ENCODE results near the gene RHPN2. TPM values are rescaled to one million over a fixed set of nuclear protein-coding genes. Genes with fewer than 3 reads are reported as not detected.

The RHPN2 gene
- total and polyA plus RNA-seq, 5 donors: 1.6 to 3.1 (median 1.8) TPM

Other genes starting within 250 kb of the RHPN2 start
- gene SLC7A9, start 195.1 kb downstream of the RHPN2 start, total RNA-seq: under 1 TPM in 1 of 4 donors, not detected in 3; 0.18 TPM
- gene SLC7A9, start 195.1 kb downstream of the RHPN2 start, polyA plus RNA-seq: 0.18 TPM
- gene CEP89, start 92.9 kb downstream of the RHPN2 start, total RNA-seq: 10 to 100 TPM in 1 of 4 donors, 1 to 10 TPM in 3; 9.2 to 11.3 (median 9.3) TPM
- gene CEP89, start 92.9 kb downstream of the RHPN2 start, polyA plus RNA-seq: 5.6 TPM
- under 1 TPM in 3 of 4 donors, not detected in 1; 0.66 to 0.97 (median 0.79) TPM for gene FAAP24, start 92.6 kb downstream of the RHPN2 start, total RNA-seq
- gene FAAP24, start 92.6 kb downstream of the RHPN2 start, polyA plus RNA-seq: 0.72 TPM
- gene GPATCH1, start 16.3 kb upstream of the RHPN2 start, total RNA-seq: 1 to 10 TPM; 4.2 to 7.2 (median 6.3) TPM
- gene GPATCH1, start 16.3 kb upstream of the RHPN2 start, polyA plus RNA-seq: 3.0 TPM
- gene WDR88, start 67.2 kb upstream of the RHPN2 start, total RNA-seq: not detected
- gene WDR88, start 67.2 kb upstream of the RHPN2 start, polyA plus RNA-seq: not detected
- 10 to 100 TPM; 14.4 to 20.7 (median 14.8) TPM for gene LRP3, start 129.4 kb upstream of the RHPN2 start, total RNA-seq
- 13.2 TPM for gene LRP3, start 129.4 kb upstream of the RHPN2 start, polyA plus RNA-seq
- not detected for gene SLC7A10, start 161.0 kb upstream of the RHPN2 start, total RNA-seq
- gene SLC7A10, start 161.0 kb upstream of the RHPN2 start, polyA plus RNA-seq: 0.70 TPM
- 1 to 10 TPM; 2.1 to 5.2 (median 3.3) TPM for gene CEBPA, start 237.6 kb upstream of the RHPN2 start, total RNA-seq
- 8.7 TPM for gene CEBPA, start 237.6 kb upstream of the RHPN2 start, polyA plus RNA-seq

All from right cardiac atrium (tissue), 5 donors.